Sigmoid colon (tissue), 4 donors: ENCODE measurements around the gene PLCB1.

Experiments used
- CTCF ChIP-seq, 4 experiments: fragments of 450-650 bp in 3 of 4; fragments of 200-600 bp in 1 of 4; IDR thresholded peaks; one replicate each; pipeline ENCODE4 v1.5.1; 2016 to 2019; ENCODE audit warnings: antibody characterized with exemption in 4 of 4, mild to moderate bottlenecking in 3 of 4, moderate library complexity in 2 of 4
- POLR2A ChIP-seq, 2 donors: fragments of 450-650 bp; IDR thresholded peaks; one replicate each; pipeline ENCODE4 v1.6.1; 2016; ENCODE audit warnings: antibody characterized with exemption in 2 of 2, mild to moderate bottlenecking in 2 of 2, moderate library complexity in 2 of 2
- POLR2AphosphoS5 ChIP-seq, 4 donors: sonication (generic); formaldehyde crosslinking; IDR thresholded peaks; one replicate each; pipeline ENCODE4 v1.6.1; 2017; ENCODE audit warnings: antibody characterized with exemption in 4 of 4

DNA sequence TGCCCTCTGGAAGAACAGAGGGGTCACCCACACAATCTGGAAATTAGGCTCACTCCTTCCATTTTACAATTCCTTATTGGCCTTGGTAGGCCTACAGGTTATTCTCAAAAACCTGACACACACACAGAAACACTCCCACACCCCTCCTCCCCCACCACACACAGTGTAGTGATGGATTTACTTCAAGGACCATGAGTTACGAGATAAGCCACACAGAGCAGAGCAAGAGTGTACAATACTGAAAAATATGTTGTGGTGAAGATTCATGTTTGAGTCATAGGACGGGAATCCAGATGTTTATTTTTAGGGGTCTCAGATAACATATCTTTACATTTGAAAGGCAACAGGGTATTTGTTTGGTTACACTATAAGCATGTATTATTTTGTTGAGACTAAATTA lies 291.9 kb downstream of the PLCB1 start:
- TF ChIP-seq CTCF (IDR thresholded peaks at IDR 0.05) (no peak), POLR2A (IDR thresholded peaks at IDR 0.05) (no peak), POLR2AphosphoS5 (IDR thresholded peaks at IDR 0.05) (no peak)
